ENCODE data around the gene TTC8.

The TTC8 gene

GRCh38 chr14:88834883-88835431, 10.5 kb downstream of the TTC8 start:
- in situ Hi-C loops (cut with HindIII; ENCODE audit: low sequenced_read_pairs) = no loop called here
- peak; percentile 85 for DNase-seq (ENCODE audit: low read depth, low spot score)
- H3K4me3 ChIP-seq (ENCODE audit: low read depth, low read length) = no peak overlapping the region
- no peak for TF ChIP-seq CTCF (IDR thresholded peaks at IDR 0.05; ENCODE audit: low read depth, low read length)

- TF ChIP-seq CTCF (IDR thresholded peaks at IDR 0.05; ENCODE audit: low read depth, low read length) = no peak
- peak; percentile 46 for DNase-seq (ENCODE audit: low read depth, low spot score)
- in situ Hi-C loops (cut with HindIII; ENCODE audit: low sequenced_read_pairs) = no loop called here
- H3K4me3 ChIP-seq (ENCODE audit: low read depth, low read length) = no peak overlapping the region
Observed at GRCh38 chr14:88835661-88836060, 11.2 kb downstream of the TTC8 start.

GRCh38 chr14:88837495-88837894, 13.0 kb downstream of the TTC8 start:
- H3K4me3 ChIP-seq (ENCODE audit: low read depth, low read length) = no peak overlapping the region
- in situ Hi-C loops (cut with HindIII; ENCODE audit: low sequenced_read_pairs) = no loop called here
- no peak for TF ChIP-seq CTCF (IDR thresholded peaks at IDR 0.05; ENCODE audit: low read depth, low read length)
- no peak for DNase-seq (ENCODE audit: low read depth, low spot score)

GRCh38 chr14:88838015-88838414, 13.6 kb downstream of the TTC8 start:
- H3K4me3 ChIP-seq (ENCODE audit: low read depth, low read length) = no peak overlapping the region
- no peak for TF ChIP-seq CTCF (IDR thresholded peaks at IDR 0.05; ENCODE audit: low read depth, low read length)
- in situ Hi-C loops (cut with HindIII; ENCODE audit: low sequenced_read_pairs) = no loop called here
- no peak for DNase-seq (ENCODE audit: low read depth, low spot score)

- no peak for TF ChIP-seq CTCF (IDR thresholded peaks at IDR 0.05; ENCODE audit: low read depth, low read length)
- H3K4me3 ChIP-seq (ENCODE audit: low read depth, low read length) = no peak overlapping the region
- in situ Hi-C loops (cut with HindIII; ENCODE audit: low sequenced_read_pairs) = no loop called here
- no peak for DNase-seq (ENCODE audit: low read depth, low spot score)
Observed at GRCh38 chr14:88840926-88841325, 16.5 kb downstream of the TTC8 start.

GRCh38 chr14:88841741-88842140, 17.3 kb downstream of the TTC8 start:
- DNase-seq (ENCODE audit: low read depth, low spot score) = no peak
- no peak for TF ChIP-seq CTCF (IDR thresholded peaks at IDR 0.05; ENCODE audit: low read depth, low read length)
- in situ Hi-C loops (cut with HindIII; ENCODE audit: low sequenced_read_pairs) = no loop called here

GRCh38 chr14:88842414-88842813, 18.0 kb downstream of the TTC8 start:
- no peak for TF ChIP-seq CTCF (IDR thresholded peaks at IDR 0.05; ENCODE audit: low read depth, low read length)
- DNase-seq (ENCODE audit: low read depth, low spot score) = no peak
- in situ Hi-C loops (cut with HindIII; ENCODE audit: low sequenced_read_pairs) = no loop called here
- no peak overlapping the region for H3K4me3 ChIP-seq (ENCODE audit: low read depth, low read length)

More at GRCh38 chr14:88841741-88842140, 17.3 kb downstream of the TTC8 start:
- H3K4me3 ChIP-seq (ENCODE audit: low read depth, low read length) = no peak overlapping the region
